ENCODE results near the gene TOR1AIP1.
A peak's percentile ranks its signal among the peaks of the same experiment; 100 is the strongest.

Gene TOR1AIP1

DNA sequence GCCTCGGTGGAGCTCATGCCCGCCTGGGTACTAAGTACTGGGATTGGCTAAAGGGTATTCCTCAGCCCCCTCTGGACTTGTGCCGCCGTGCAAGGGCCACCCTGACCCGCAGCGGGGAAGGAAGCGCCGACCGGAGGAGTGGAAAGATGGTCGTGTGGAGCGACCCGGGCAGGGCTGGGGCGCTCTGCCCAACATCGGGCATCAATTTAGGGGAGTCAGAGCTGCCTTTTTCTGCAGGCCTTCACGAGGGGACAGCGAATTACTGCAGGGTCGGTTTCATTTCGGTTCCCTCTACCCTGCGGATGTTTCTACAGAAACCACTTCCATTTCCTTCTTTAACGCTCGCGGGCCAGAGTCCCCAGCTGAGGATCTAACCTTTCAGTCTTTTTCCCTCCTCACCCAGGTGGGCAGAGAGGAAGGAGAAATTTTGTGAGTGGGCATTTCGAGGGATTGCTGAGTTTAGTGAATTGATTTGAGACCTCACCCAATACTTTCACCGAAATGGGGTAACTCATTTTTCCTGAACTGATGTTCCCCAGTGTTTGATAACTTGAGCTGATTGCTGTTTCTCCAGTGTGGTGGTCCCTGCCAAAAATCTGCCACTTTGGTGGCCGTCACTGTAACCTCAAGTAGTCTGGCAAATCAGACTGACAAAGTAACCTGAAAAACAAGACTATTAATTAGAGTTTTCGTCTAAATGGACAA lies 1.1 kb downstream of the TOR1AIP1 start:
- DNase-seq (ENCODE audit: low read depth), result no peak
- TF ChIP-seq, protein P1, sequence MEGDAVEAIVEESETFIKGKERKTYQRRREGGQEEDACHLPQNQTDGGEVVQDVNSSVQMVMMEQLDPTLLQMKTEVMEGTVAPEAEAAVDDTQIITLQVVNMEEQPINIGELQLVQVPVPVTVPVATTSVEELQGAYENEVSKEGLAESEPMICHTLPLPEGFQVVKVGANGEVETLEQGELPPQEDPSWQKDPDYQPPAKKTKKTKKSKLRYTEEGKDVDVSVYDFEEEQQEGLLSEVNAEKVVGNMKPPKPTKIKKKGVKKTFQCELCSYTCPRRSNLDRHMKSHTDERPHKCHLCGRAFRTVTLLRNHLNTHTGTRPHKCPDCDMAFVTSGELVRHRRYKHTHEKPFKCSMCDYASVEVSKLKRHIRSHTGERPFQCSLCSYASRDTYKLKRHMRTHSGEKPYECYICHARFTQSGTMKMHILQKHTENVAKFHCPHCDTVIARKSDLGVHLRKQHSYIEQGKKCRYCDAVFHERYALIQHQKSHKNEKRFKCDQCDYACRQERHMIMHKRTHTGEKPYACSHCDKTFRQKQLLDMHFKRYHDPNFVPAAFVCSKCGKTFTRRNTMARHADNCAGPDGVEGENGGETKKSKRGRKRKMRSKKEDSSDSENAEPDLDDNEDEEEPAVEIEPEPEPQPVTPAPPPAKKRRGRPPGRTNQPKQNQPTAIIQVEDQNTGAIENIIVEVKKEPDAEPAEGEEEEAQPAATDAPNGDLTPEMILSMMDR (conservative IDR thresholded peaks at IDR 0.05; ENCODE audit: low read length), result no peak
- peak overlapping the region; percentile 91 for H3K4me3 ChIP-seq (ENCODE audit: low read length)

DNA sequence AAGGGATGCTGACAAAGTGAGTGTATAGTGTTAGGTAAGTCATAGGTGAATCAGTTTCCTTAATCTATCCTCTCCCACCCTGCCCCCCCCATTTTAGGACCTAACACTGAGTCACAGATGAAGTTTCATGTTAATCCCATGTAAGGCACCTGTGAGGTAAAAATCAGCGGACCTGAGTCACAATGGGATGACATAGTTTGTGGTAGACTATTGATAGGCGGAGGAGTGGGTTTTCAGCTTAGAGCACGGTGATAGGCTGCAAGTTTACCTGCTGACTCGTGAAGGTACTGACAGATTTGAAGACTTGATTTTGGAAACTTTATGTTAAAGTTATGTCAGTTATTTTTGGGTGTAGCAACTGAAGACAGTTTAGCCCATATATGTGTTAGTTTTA lies 1.7 kb downstream of the TOR1AIP1 start:
- H3K4me3 ChIP-seq (ENCODE audit: low read length), result peak overlapping the region; percentile 91
- no peak for DNase-seq (ENCODE audit: low read depth)
- TF ChIP-seq, protein P1 (conservative IDR thresholded peaks at IDR 0.05; ENCODE audit: low read length), result no peak

GRCh38 chr1:179888071-179888470 lies 6.0 kb downstream of the TOR1AIP1 start:
- no peak for DNase-seq (ENCODE audit: low read depth)
- H3K4me3 ChIP-seq (ENCODE audit: low read length), result no peak overlapping the region
- TF ChIP-seq, protein P1 (conservative IDR thresholded peaks at IDR 0.05; ENCODE audit: low read length), result no peak

DNA sequence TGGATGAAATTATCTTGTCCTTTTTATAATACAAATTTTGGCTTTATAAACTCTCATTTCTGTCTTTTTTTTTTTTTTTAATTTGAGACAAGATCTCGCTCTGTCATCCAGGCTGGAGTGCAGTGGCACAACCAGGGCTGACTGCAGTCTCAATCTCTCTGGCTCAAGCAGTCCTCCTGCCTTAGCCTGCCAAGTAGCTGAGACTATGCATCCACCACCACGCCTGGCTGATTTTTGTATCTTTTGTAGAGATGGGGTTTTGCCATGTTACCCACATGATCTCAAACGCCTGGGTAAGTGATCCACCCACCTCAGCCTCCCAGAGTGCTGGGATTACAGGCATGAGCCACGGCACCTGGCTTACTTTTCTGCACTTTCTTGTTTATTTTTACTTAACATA lies 7.5 kb downstream of the TOR1AIP1 start:
- DNase-seq (ENCODE audit: low read depth), result no peak
- TF ChIP-seq, protein P1 (conservative IDR thresholded peaks at IDR 0.05; ENCODE audit: low read length), result no peak
- no peak overlapping the region for H3K4me3 ChIP-seq (ENCODE audit: low read length)

DNA sequence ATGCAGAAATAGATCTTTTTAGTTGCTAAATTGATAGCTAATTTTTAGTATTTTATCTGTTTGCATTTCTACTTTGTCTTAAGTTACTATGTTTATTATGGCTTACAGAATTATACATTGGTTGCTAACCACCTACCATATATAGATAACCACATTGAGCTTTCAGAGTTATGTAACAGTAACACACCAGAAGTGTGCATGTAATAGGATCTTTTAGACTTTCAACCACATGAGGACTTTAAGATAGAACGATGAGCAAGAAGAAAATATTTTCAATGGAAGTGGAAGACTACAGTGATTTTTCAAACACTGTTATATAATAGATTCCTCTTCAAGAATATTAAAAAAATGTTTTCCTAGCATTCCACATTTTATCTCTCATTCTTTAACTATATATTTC lies 28.8 kb downstream of the TOR1AIP1 start:
- no peak for DNase-seq (ENCODE audit: low read depth)
- H3K4me3 ChIP-seq (ENCODE audit: low read length), result no peak overlapping the region
- TF ChIP-seq, protein P1 (conservative IDR thresholded peaks at IDR 0.05; ENCODE audit: low read length), result no peak

DNA sequence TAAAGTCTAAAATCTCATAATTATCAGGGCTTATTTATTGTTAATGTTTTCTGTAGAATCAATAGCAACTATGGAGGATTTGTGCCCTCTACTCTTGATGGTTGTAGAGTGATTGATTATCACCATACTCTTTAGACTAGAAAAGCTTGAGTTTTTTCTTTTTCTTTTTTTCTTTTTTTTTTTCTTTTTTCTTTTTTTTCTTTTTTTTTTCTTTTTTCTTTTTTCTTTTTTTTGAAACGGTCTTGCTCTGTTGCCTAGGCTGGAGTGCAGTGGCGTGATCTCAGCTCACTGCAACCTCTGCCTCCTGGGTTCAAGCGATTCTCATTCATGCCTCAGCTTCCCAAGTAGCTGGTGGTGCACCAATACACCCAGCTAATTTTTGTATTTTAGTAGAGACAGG lies 29.7 kb downstream of the TOR1AIP1 start:
- H3K4me3 ChIP-seq (ENCODE audit: low read length), result no peak overlapping the region
- TF ChIP-seq, protein P1 (conservative IDR thresholded peaks at IDR 0.05; ENCODE audit: low read length), result no peak
- DNase-seq (ENCODE audit: low read depth), result no peak

DNA sequence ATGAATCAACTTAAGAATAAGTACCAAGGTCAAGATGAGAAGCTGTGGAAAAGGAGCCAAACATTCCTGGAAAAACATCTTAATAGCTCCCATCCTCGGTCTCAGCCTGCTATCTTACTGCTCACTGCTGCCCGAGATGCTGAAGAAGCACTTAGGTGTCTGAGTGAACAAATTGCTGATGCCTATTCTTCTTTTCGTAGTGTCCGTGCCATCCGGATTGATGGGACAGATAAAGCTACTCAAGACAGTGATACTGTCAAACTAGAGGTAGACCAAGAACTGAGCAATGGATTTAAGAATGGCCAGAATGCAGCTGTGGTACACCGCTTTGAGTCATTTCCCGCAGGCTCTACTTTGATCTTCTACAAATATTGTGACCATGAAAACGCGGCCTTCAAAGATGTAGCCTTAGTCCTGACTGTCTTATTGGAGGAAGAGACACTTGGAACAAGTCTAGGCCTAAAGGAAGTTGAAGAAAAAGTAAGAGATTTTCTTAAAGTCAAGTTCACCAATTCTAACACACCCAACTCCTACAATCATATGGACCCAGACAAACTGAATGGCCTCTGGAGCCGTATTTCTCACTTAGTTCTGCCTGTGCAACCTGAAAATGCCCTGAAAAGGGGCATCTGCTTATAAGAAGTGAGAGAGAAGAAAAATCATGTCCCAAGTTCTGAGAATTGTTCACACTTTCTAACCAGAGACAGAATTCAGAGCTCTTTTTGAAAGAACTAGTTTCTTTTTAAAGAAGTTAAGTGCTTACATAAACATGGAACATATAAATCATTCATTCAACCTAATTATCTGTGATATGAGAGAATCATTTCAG lies 35.7 kb downstream of the TOR1AIP1 start:
- TF ChIP-seq, protein P1 (conservative IDR thresholded peaks at IDR 0.05; ENCODE audit: low read length), result no peak
- H3K4me3 ChIP-seq (ENCODE audit: low read length), result no peak overlapping the region
- DNase-seq (ENCODE audit: low read depth), result peak; percentile 9
